HL-60/S4 treated with retinoic acid at 250 ng/mL for 4 days and 3 days (cell line): Measurements from ENCODE around the gene PCDHGA1.

ENCODE experiments used
- in situ Hi-C: fragments of 300-500 bp; cut with MboI; formaldehyde crosslinking; loops from 2 replicates; pipeline ENCODE4 v1.7.0; 2022; ENCODE audit warnings: low sequenced_read_pairs

The PCDHGA1 gene

DNA sequence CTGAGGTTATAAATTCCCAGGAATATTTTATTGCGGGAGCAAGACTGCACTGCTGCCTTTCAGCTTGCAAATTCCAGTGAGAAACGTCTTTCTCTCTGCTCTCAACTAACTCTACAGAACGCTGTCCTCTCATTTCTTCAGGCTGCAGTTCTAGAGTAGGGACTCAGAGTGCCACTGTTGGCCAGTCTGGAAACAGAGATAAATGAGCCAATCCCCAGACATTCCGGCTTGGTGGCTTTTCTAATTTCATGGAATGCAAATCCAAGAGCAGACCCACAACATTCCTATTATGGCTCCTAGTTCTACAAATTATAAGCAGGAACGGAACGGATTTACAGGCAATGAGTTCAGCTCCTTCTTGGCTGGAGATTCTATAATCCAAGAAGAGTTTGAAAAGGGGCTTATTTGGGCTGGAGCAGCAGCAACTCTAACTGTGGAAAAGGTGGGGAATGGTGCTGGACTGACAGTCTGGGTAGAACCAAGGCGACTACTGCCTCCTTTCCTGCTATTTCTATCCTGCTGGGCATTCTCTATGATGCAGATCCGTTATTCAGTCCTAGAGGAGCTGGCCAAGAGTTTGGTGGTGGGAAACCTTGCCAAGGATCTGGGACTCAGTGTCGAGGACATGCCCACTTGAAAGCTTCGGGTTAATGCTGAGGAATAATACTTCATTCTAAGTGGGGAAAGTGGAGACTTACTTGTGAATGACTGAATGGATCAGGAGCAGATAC is 109.3 kb downstream of the PCDHGA1 start:
- in situ Hi-C loops, result no loop called here

- in situ Hi-C loops, result no loop called here
These were observed 110.0 kb downstream of the PCDHGA1 start for GRCh38 chr5:141440341-141440740.

GRCh38 chr5:141441571-141442170 is 111.4 kb downstream of the PCDHGA1 start:
- in situ Hi-C loops, result no loop called here

- in situ Hi-C loops, result no loop called here
These were observed 135.0 kb downstream of the PCDHGA1 start for GRCh38 chr5:141465351-141465750.

DNA sequence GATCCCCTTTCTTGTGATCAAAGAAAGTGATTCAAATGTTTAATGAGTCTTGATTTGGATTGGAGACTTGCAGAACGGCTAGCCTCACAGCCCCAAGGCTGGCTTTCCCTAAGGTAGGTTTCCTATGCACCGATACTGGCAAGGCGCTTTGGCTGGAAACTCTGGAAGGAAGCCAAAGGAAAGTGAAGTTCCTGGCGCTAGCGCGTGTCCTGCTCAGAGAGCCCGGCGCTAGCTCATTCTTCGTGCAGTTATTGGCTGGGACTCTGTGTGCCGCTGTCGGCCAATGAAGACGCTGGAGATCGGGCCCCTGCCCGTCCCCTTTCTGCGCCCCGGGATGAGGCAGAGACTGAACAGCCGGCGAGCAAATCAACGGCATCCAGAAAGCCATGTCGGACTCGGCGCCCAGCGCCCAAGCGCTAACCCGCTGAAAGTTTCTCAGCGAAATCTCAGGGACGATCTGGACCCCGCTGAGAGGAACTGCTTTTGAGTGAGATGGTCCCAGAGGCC is 145.4 kb downstream of the PCDHGA1 start, which contains the start of gene PCDHGC3:
TSS of gene PCDHGC3 (plus strand) at position 342 of the 507 bp plus-strand sequence. CDS start at position 493, 151 bp downstream.
- in situ Hi-C loops, result no loop called here

- in situ Hi-C loops, result no loop called here
These were observed 146.0 kb downstream of the PCDHGA1 start for GRCh38 chr5:141476132-141476911.

DNA sequence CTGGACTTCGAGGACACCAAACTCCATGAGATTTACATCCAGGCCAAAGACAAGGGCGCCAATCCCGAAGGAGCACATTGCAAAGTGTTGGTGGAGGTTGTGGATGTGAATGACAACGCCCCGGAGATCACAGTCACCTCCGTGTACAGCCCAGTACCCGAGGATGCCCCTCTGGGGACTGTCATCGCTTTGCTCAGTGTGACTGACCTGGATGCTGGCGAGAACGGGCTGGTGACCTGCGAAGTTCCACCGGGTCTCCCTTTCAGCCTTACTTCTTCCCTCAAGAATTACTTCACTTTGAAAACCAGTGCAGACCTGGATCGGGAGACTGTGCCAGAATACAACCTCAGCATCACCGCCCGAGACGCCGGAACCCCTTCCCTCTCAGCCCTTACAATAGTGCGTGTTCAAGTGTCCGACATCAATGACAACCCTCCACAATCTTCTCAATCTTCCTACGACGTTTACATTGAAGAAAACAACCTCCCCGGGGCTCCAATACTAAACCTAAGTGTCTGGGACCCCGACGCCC is 146.8 kb downstream of the PCDHGA1 start:
- in situ Hi-C loops, result no loop called here

DNA sequence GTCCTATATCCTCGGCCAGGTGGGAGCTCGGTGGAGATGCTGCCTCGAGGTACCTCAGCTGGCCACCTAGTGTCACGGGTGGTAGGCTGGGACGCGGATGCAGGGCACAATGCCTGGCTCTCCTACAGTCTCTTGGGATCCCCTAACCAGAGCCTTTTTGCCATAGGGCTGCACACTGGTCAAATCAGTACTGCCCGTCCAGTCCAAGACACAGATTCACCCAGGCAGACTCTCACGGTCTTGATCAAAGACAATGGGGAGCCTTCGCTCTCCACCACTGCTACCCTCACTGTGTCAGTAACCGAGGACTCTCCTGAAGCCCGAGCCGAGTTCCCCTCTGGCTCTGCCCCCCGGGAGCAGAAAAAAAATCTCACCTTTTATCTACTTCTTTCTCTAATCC is 147.5 kb downstream of the PCDHGA1 start:
- in situ Hi-C loops, result no loop called here

GRCh38 chr5:141478321-141478945 is 148.1 kb downstream of the PCDHGA1 start:
- in situ Hi-C loops, result no loop called here

DNA sequence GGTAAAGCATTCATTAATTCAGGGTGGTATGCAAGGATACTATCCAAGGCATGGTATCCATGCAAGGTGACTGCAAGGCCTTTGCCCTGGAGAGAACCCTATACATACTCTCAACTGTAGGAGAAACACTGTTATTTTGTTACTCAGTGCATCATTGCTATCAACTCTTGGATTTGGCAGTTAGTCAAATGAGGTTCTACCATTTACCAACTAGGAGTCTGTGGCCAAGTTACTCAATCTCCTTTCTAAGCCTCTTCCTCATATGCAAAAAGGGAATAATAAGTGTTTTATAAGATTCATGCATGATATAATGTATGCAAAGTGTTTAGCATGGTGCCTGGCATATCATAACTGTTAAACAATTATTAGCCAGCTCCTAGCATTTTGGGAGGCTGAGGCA is 149.5 kb downstream of the PCDHGA1 start:
- in situ Hi-C loops, result no loop called here

GRCh38 chr5:141483902-141484301 is 153.6 kb downstream of the PCDHGA1 start:
- in situ Hi-C loops, result no loop called here

GRCh38 chr5:141484310-141484640 is 154.0 kb downstream of the PCDHGA1 start:
- in situ Hi-C loops, result no loop called here

- in situ Hi-C loops, result no loop called here
These were observed 154.5 kb downstream of the PCDHGA1 start, which contains the start of gene PCDHGC4 for GRCh38 chr5:141484641-141485311. PCDHGC4 (plus strand) TSS chr5:141485030; CDS start chr5:141485174, 144 bp downstream.

GRCh38 chr5:141485321-141486055 is 155.2 kb downstream of the PCDHGA1 start:
- in situ Hi-C loops, result no loop called here

- in situ Hi-C loops, result no loop called here
These were observed 155.8 kb downstream of the PCDHGA1 start for GRCh38 chr5:141486091-141486490.

DNA sequence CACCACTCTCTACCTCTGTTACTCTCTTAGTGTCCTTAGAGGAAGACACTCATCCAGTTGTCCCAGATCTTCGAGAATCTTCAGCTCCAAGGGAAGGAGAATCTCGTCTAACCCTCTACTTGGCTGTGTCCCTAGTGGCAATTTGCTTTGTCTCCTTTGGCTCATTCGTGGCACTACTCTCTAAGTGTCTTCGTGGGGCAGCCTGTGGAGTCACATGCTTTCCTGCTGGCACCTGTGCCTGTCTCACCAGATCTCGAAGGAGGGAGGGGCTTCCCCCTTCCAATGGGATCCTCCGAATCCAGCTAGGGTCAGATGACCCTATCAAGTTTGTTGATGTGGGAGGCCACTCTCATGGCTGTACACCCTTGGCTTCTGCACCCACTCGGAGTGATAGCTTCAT is 156.8 kb downstream of the PCDHGA1 start:
- in situ Hi-C loops, result no loop called here

GRCh38 chr5:141488591-141489561 is 158.6 kb downstream of the PCDHGA1 start, which contains the start of gene PCDHGC5:
PCDHGC5 (plus strand) TSS chr5:141489081; CDS start chr5:141489241, 160 bp downstream.
- in situ Hi-C loops, result no loop called here

DNA sequence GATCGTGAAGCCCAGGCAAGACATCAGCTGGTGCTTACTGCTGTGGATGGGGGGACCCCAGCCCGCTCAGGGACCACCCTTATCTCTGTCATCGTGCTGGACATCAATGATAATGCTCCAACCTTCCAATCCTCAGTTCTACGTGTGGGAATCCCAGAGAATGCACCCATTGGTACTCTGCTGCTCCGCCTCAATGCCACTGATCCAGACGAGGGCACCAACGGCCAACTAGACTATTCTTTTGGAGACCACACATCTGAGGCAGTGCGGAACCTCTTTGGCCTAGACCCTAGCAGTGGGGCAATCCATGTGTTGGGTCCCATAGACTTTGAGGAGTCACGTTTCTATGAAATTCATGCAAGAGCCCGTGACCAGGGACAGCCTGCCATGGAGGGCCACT is 159.5 kb downstream of the PCDHGA1 start:
- in situ Hi-C loops, result no loop called here
